Gastrocnemius medialis (tissue), 4 donors: ENCODE measurements around the gene ENTPD1.
"Not testable (repeated sequence)": the region's sequence is repeated elsewhere in the genome, so short reads cannot be mapped to it uniquely, and the experiment has no call there.

Experiments
- POLR2A ChIP-seq, 2 donors: fragments of 450-650 bp; IDR thresholded peaks; one replicate each; pipeline ENCODE4 v1.6.1; 2017; ENCODE audit warnings: antibody characterized with exemption in 2 of 2, mild to moderate bottlenecking in 2 of 2, moderate library complexity in 2 of 2
- TF ChIP-seq, protein P1 (sequence below), 5 experiments: fragments of 450-650 bp in 3 of 5; fragments of 200-600 bp in 2 of 5; sonication (generic) in 2 of 5; IDR thresholded peaks in 4 of 5; conservative IDR thresholded peaks in 1 of 5; 1 replicate in 4 of 5; 2 replicates in 1 of 5; pipeline ENCODE4 v1.5.1; 2016 to 2019; ENCODE audit warnings: antibody characterized with exemption in 5 of 5, mild to moderate bottlenecking in 3 of 5, moderate library complexity in 3 of 5

DNA sequence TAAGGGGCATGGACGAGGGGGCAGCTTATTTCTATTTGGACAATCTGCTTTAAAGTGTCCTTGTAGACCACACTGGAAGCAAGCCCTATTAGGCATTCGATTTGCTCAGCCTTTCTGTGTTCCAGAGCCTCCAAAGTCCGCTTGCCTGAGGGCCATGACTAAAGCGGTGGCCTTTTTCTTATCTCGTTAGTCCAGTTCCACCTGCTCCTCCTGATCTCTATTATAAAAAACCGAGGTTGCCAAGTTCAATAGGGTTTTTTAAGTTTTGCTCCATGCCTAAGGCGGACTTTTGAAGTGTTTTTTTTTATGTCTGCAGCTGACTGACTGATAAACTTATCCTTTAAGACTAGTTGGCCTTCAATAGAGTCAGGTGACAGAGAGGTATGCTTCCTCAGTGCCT lies 35.2 kb upstream of the ENTPD1 start:
- TF ChIP-seq, protein P1, sequence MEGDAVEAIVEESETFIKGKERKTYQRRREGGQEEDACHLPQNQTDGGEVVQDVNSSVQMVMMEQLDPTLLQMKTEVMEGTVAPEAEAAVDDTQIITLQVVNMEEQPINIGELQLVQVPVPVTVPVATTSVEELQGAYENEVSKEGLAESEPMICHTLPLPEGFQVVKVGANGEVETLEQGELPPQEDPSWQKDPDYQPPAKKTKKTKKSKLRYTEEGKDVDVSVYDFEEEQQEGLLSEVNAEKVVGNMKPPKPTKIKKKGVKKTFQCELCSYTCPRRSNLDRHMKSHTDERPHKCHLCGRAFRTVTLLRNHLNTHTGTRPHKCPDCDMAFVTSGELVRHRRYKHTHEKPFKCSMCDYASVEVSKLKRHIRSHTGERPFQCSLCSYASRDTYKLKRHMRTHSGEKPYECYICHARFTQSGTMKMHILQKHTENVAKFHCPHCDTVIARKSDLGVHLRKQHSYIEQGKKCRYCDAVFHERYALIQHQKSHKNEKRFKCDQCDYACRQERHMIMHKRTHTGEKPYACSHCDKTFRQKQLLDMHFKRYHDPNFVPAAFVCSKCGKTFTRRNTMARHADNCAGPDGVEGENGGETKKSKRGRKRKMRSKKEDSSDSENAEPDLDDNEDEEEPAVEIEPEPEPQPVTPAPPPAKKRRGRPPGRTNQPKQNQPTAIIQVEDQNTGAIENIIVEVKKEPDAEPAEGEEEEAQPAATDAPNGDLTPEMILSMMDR (IDR thresholded peaks at IDR 0.05 in 4 of 5, conservative IDR thresholded peaks at IDR 0.05 in 1 of 5), result not testable (repeated sequence)
- TF ChIP-seq POLR2A (IDR thresholded peaks at IDR 0.05), result not testable (repeated sequence)
